GM12892 (cell line): ENCODE measurements around the gene CD74.

Source experiments
- DNase-seq: peaks from one replicate; pipeline ENCODE4 v3.0.0; 2011; ENCODE audit not compliant: insufficient read length
- FAIRE-seq: peaks from 2 replicates; lab custom pipeline; 2011; peaks lifted over from hg19 to GRCh38; lab: Jason Lieb, UNC
- POLR2A ChIP-seq: IDR thresholded peaks from 2 replicates; pipeline ENCODE4 v1.6.1; 2011; ENCODE audit warnings: low read depth, low read length, control low read depth
- POLR2AphosphoS5 ChIP-seq: IDR thresholded peaks from 2 replicates; pipeline ENCODE4 v1.6.1; 2011; ENCODE audit warnings: low read depth, low read length, control low read depth
- TAF1 ChIP-seq: IDR thresholded peaks from 2 replicates; pipeline ENCODE4 v1.6.1; 2011; ENCODE audit warnings: low read depth, mild to moderate bottlenecking, control low read depth, low read length, borderline replicate concordance

Gene CD74

GRCh38 chr5:150389531-150390266 lies 23.0 kb downstream of the CD74 start:
- TF ChIP-seq POLR2A (0 out of 2 replicates have a peak, but pooled peaks have one; percentile 4), POLR2AphosphoS5 (peak; percentile 12; the same call in 1 of the 2 replicates), TAF1 (no peak)
- DNase-seq (no peak), FAIRE-seq (no peak)

GRCh38 chr5:150386024-150386855 lies 26.5 kb downstream of the CD74 start:
- FAIRE-seq (no peak), DNase-seq (no peak)
- TF ChIP-seq POLR2A (no peak), TAF1 (no peak), POLR2AphosphoS5 (0 out of 2 replicates have a peak, but pooled peaks have one; percentile 33)

- no peak for DNase-seq
- FAIRE-seq, result no peak
- TF ChIP-seq POLR2A, result no peak
- no peak for TF ChIP-seq TAF1
- TF ChIP-seq POLR2AphosphoS5, result no peak
These were observed 28.0 kb downstream of the CD74 start for GRCh38 chr5:150384701-150385100.

- TF ChIP-seq TAF1, result no peak
- no peak for TF ChIP-seq POLR2AphosphoS5
- no peak for TF ChIP-seq POLR2A
- no peak for DNase-seq
- no peak for FAIRE-seq
These were observed 34.6 kb downstream of the CD74 start for GRCh38 chr5:150377964-150378694.

GRCh38 chr5:150376799-150377771 lies 35.6 kb downstream of the CD74 start:
- DNase-seq (no peak), FAIRE-seq (no peak)
- TF ChIP-seq POLR2A, result no peak
- TF ChIP-seq POLR2AphosphoS5, result no peak
- no peak for TF ChIP-seq TAF1

GRCh38 chr5:150374651-150375050 lies 38.1 kb downstream of the CD74 start:
- DNase-seq, result no peak
- TF ChIP-seq POLR2A, result no peak
- TF ChIP-seq POLR2AphosphoS5, result no peak
- TF ChIP-seq TAF1, result no peak
- FAIRE-seq, result no peak

- TF ChIP-seq POLR2A (no peak), TAF1 (no peak), POLR2AphosphoS5 (no peak)
- FAIRE-seq, result no peak
- DNase-seq, result no peak
These were observed 40.1 kb downstream of the CD74 start for GRCh38 chr5:150372639-150373038.

- TF ChIP-seq POLR2AphosphoS5, result no peak
- no peak for TF ChIP-seq TAF1
- TF ChIP-seq POLR2A, result no peak
- no peak for DNase-seq
- no peak for FAIRE-seq
These were observed 44.2 kb downstream of the CD74 start for GRCh38 chr5:150368526-150368925.

- DNase-seq, result no peak
- TF ChIP-seq TAF1 (no peak), POLR2AphosphoS5 (no peak), POLR2A (no peak)
- no peak for FAIRE-seq
These were observed 48.7 kb downstream of the CD74 start for GRCh38 chr5:150364004-150364403.

- FAIRE-seq, result no peak
- no peak for DNase-seq
- no peak for TF ChIP-seq TAF1
- no peak for TF ChIP-seq POLR2A
- no peak for TF ChIP-seq POLR2AphosphoS5
These were observed 49.5 kb downstream of the CD74 start for GRCh38 chr5:150363185-150363584.
